ENCODE data around the gene NMD3. TPM values are rescaled to one million over a fixed set of nuclear protein-coding genes. Genes with fewer than 3 reads are reported as not detected.
A peak's percentile ranks its signal among the peaks of the same experiment; 100 is the strongest.

Gene NMD3
- total and polyA plus RNA-seq, 2 donors from 2014 or later: 24.2 to 55.5 TPM

DNA sequence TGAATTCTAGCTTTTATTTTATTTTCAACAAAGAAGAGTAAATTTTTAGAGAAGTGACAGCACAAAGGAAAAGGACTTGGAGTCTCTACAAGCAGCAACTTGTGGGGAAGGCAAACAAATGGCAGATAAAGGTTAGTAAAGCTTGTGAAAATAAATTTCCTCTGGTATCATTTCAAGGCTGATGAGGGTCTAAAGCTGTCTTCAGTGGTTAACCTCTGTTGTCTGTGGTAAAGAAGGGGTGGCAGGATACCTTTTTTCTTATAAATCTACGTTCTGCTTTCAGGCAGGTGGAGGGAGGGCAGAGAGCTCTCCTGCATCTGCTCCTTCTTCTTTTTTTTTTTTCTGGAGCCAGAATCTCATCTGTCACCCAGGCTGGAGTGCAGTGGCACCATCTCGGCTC is 50.5 kb downstream of the NMD3 start:
- Histone ChIP-seq H3K9me3 (ENCODE audit: control insufficient read depth in 2 of 3, insufficient read depth in 1 of 3, low read length in 3 of 3) (no peaks in the 10 kb centered on the region), H3K4me1 (ENCODE audit: control insufficient read depth in 2 of 3, insufficient read depth in 2 of 3, low read depth in 1 of 3, low read length in 3 of 3) (peaks cover 0 to 4% (median 0%) of the 10 kb centered on the region in 3 donors), H3K4me3 (ENCODE audit: low read length in 3 of 3) (no peak overlapping the region), H3K9ac (ENCODE audit: low read length in 3 of 3) (no peak overlapping the region), H3K27ac (ENCODE audit: low read depth in 2 of 2, low read length in 2 of 2) (no peak overlapping the region), H3K27me3 (ENCODE audit: control insufficient read depth, insufficient read depth, low read length) (no peaks in the 10 kb centered on the region), H3K36me3 (ENCODE audit: control insufficient read depth in 2 of 3, insufficient read depth in 3 of 3, low read length in 3 of 3) (no peaks in the 10 kb centered on the region)
- TF ChIP-seq, protein P1, sequence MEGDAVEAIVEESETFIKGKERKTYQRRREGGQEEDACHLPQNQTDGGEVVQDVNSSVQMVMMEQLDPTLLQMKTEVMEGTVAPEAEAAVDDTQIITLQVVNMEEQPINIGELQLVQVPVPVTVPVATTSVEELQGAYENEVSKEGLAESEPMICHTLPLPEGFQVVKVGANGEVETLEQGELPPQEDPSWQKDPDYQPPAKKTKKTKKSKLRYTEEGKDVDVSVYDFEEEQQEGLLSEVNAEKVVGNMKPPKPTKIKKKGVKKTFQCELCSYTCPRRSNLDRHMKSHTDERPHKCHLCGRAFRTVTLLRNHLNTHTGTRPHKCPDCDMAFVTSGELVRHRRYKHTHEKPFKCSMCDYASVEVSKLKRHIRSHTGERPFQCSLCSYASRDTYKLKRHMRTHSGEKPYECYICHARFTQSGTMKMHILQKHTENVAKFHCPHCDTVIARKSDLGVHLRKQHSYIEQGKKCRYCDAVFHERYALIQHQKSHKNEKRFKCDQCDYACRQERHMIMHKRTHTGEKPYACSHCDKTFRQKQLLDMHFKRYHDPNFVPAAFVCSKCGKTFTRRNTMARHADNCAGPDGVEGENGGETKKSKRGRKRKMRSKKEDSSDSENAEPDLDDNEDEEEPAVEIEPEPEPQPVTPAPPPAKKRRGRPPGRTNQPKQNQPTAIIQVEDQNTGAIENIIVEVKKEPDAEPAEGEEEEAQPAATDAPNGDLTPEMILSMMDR (IDR thresholded peaks at IDR 0.05; ENCODE audit: borderline replicate concordance, extremely low read depth, insufficient read depth): no peak
- FAIRE-seq: no peak
- no peak for DNase-seq
- intact Hi-C loops (cut with DNase I): no loop called here

DNA sequence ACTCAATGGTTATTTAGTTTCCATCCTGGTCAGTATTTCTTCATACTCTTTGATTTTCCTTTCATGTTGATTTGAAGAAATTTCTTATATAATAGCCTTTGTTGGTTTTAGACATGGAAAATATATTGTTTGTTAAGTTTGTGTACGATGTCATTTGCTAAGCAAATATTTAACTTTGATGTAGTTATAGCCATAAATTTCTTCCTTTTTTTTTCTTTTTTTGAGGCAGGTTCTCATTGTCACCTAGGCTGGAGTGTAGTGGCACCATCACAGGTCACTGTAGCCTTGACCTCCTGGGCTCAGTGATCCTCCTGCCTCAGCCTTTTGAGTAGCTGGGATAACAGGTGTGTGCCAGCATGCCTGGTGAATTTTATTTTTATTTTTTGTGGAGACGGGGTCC is 51.4 kb downstream of the NMD3 start:
- Histone ChIP-seq H3K36me3 (ENCODE audit: control insufficient read depth in 2 of 3, insufficient read depth in 3 of 3, low read length in 3 of 3) (no peaks in the 10 kb centered on the region), H3K9me3 (ENCODE audit: control insufficient read depth in 2 of 3, insufficient read depth in 1 of 3, low read length in 3 of 3) (no peaks in the 10 kb centered on the region), H3K27me3 (ENCODE audit: control insufficient read depth, insufficient read depth, low read length) (no peaks in the 10 kb centered on the region), H3K27ac (ENCODE audit: low read depth in 2 of 2, low read length in 2 of 2) (no peak overlapping the region), H3K9ac (ENCODE audit: low read length in 3 of 3) (no peak overlapping the region), H3K4me1 (ENCODE audit: control insufficient read depth in 2 of 3, insufficient read depth in 2 of 3, low read depth in 1 of 3, low read length in 3 of 3) (peaks cover 0 to 4% (median 0%) of the 10 kb centered on the region in 3 donors), H3K4me3 (ENCODE audit: low read length in 3 of 3) (no peak overlapping the region)
- TF ChIP-seq, protein P1 (IDR thresholded peaks at IDR 0.05; ENCODE audit: borderline replicate concordance, extremely low read depth, insufficient read depth): no peak
- FAIRE-seq (no peak), DNase-seq (no peak)
- intact Hi-C loops (cut with DNase I): no loop called here

DNA sequence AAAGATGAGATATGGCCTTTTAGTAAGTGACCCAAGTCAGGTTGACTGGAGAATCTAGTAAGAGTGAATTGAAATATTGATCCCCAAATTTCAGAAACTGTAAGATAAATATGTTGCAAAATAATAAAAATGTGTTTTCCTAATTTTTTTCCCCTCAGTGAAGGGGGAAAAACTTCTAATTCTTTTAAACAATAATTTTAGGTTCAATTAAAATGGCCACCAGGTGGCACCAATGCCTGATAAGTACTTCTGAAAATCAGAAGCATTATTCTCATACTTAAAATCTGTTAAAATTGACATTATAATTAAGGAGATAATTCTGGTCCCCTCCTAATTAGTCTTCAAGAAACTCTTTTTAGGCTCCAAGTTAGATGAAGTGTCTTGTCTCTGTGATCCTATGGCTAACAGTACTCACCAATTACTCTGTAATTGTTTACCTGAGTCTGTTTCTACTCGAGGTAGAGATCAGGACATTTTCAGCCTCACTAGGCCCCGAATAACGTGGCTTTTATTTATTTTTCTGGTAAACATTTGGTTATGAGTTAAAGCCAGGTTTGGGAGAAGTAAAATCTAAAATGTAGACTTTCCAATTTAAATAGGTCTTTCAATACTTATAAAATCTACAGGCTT is 52.6 kb downstream of the NMD3 start:
- DNase-seq (peak in 2 of 5 donors; percentile 28 to 56), FAIRE-seq (peak; percentile 95)
- Histone ChIP-seq H3K9me3 (ENCODE audit: control insufficient read depth in 2 of 3, insufficient read depth in 1 of 3, low read length in 3 of 3) (no peaks in the 10 kb centered on the region), H3K9ac (ENCODE audit: low read length in 3 of 3) (no peak overlapping the region), H3K4me3 (ENCODE audit: low read length in 3 of 3) (no peak overlapping the region), H3K36me3 (ENCODE audit: control insufficient read depth in 2 of 3, insufficient read depth in 3 of 3, low read length in 3 of 3) (no peaks in the 10 kb centered on the region), H3K4me1 (ENCODE audit: control insufficient read depth in 2 of 3, insufficient read depth in 2 of 3, low read depth in 1 of 3, low read length in 3 of 3) (peaks cover 0 to 4% (median 0%) of the 10 kb centered on the region in 3 donors), H3K27ac (ENCODE audit: low read depth in 2 of 2, low read length in 2 of 2) (no peak overlapping the region), H3K27me3 (ENCODE audit: control insufficient read depth, insufficient read depth, low read length) (no peaks in the 10 kb centered on the region)
- TF ChIP-seq, protein P1 (IDR thresholded peaks at IDR 0.05; ENCODE audit: borderline replicate concordance, extremely low read depth, insufficient read depth): peak; percentile 46
- intact Hi-C loops (cut with DNase I): no loop called here

All from kidney (tissue), 14 donors.